ENCODE results near the gene AFG1L. TPM values are rescaled to one million over a fixed set of nuclear protein-coding genes. Genes with fewer than 3 reads are reported as not detected.
A peak's percentile ranks its signal among the peaks of the same experiment; 100 is the strongest.
"Not testable (repeated sequence)": the region's sequence is repeated elsewhere in the genome, so short reads cannot be mapped to it uniquely, and the experiment has no call there.

AFG1L gene
- total RNA-seq, 1 donor from 2014 or later = 13.3 TPM

DNA sequence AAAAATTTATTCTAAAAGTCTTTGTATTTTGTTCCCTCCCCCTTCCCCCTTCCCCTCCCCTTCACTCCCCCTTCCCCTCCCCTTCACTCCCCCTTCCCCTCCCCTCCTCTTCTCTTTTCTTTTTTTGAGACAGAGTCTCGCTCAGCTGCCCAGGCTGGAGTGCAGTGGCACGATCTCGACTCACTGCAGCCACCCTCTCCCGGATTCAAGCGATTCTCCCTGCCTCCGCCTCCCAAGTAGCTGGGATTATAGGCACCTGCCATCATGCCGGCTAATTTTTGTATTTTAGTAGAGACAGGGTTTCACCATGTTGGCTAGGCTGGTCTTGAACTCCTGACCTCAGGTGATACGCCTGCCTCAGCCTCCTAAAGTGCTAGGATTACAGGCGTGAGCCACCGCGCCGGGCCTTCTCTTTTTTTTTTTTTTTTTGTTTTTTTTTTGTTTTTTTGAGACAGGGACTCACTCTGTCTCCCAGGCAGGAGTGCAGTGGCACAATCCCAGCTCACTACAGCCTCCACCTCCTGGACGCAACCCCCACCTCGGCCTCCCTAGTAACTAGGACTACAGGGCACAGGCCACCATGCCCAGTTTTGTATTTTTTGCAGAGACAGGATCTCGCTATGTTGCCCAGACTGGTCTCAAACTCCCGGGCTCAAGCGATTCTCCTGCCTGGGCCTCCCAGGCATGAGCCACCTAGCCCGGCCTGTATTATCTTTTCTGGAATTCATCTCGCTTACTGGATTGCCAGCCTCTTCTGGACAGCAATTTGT lies 1.1 kb upstream of the AFG1L start:
- no peak for DNase-seq
- Histone ChIP-seq H3K27ac (replicated peaks) (peak overlapping the region; percentile 98), H3K9me3 (replicated peaks) (no peaks in the 10 kb centered on the region), H3K36me3 (no peaks in the 10 kb centered on the region), H3K4me1 (peaks cover 22% of the 10 kb centered on the region), H3K4me3 (peak overlapping the region; percentile 83), H3K27me3 (ENCODE audit: low read depth) (no peaks in the 10 kb centered on the region)
- intact Hi-C loops (cut with micrococcal nuclease) = no loop called here
- TF ChIP-seq, protein P1, sequence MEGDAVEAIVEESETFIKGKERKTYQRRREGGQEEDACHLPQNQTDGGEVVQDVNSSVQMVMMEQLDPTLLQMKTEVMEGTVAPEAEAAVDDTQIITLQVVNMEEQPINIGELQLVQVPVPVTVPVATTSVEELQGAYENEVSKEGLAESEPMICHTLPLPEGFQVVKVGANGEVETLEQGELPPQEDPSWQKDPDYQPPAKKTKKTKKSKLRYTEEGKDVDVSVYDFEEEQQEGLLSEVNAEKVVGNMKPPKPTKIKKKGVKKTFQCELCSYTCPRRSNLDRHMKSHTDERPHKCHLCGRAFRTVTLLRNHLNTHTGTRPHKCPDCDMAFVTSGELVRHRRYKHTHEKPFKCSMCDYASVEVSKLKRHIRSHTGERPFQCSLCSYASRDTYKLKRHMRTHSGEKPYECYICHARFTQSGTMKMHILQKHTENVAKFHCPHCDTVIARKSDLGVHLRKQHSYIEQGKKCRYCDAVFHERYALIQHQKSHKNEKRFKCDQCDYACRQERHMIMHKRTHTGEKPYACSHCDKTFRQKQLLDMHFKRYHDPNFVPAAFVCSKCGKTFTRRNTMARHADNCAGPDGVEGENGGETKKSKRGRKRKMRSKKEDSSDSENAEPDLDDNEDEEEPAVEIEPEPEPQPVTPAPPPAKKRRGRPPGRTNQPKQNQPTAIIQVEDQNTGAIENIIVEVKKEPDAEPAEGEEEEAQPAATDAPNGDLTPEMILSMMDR (IDR thresholded peaks at IDR 0.05; ENCODE audit: borderline replicate concordance) = no peak

GRCh38 chr6:108294297-108294726 lies 542 bp upstream of the AFG1L start:
- TF ChIP-seq, protein P1 (IDR thresholded peaks at IDR 0.05; ENCODE audit: borderline replicate concordance) = no peak
- H3K27ac ChIP-seq (replicated peaks) = peak overlapping the region; percentile 98
- peak overlapping the region; percentile 83 for H3K4me3 ChIP-seq
- no peaks in the 10 kb centered on the region for H3K9me3 ChIP-seq (replicated peaks)
- intact Hi-C loops (cut with micrococcal nuclease) = no loop called here
- no peaks in the 10 kb centered on the region for H3K27me3 ChIP-seq (ENCODE audit: low read depth)
- no peak for DNase-seq
- H3K36me3 ChIP-seq = no peaks in the 10 kb centered on the region
- peaks cover 22% of the 10 kb centered on the region for H3K4me1 ChIP-seq

- DNase-seq = no peak
- Histone ChIP-seq H3K27me3 (ENCODE audit: low read depth) (no peaks in the 10 kb centered on the region), H3K27ac (replicated peaks) (peak overlapping the region; percentile 98), H3K9me3 (replicated peaks) (no peaks in the 10 kb centered on the region), H3K36me3 (no peaks in the 10 kb centered on the region), H3K4me1 (peaks cover 22% of the 10 kb centered on the region), H3K4me3 (peak overlapping the region; percentile 83)
- intact Hi-C loops (cut with micrococcal nuclease) = no loop called here
- TF ChIP-seq, protein P1 (IDR thresholded peaks at IDR 0.05; ENCODE audit: borderline replicate concordance) = no peak
Observed at GRCh38 chr6:108295676-108296075, 822 bp downstream of the AFG1L start.

- TF ChIP-seq, protein P1 (IDR thresholded peaks at IDR 0.05; ENCODE audit: borderline replicate concordance) = no peak
Observed at GRCh38 chr6:108302386-108302785, 7.5 kb downstream of the AFG1L start.

GRCh38 chr6:108304646-108305045 lies 9.8 kb downstream of the AFG1L start:
- no peak for DNase-seq
- Histone ChIP-seq H3K9me3 (replicated peaks) (no peaks in the 10 kb centered on the region), H3K4me1 (no peaks in the 10 kb centered on the region), H3K27me3 (ENCODE audit: low read depth) (no peaks in the 10 kb centered on the region), H3K36me3 (no peaks in the 10 kb centered on the region), H3K27ac (replicated peaks) (no peak overlapping the region), H3K4me3 (no peak overlapping the region)
- intact Hi-C loops (cut with micrococcal nuclease) = no loop called here
- TF ChIP-seq, protein P1 (IDR thresholded peaks at IDR 0.05; ENCODE audit: borderline replicate concordance) = no peak

More at GRCh38 chr6:108302386-108302785, 7.5 kb downstream of the AFG1L start:
- Histone ChIP-seq H3K36me3 (no peaks in the 10 kb centered on the region), H3K4me3 (no peak overlapping the region), H3K27ac (replicated peaks) (no peak overlapping the region), H3K27me3 (ENCODE audit: low read depth) (no peaks in the 10 kb centered on the region), H3K9me3 (replicated peaks) (no peaks in the 10 kb centered on the region), H3K4me1 (no peaks in the 10 kb centered on the region)
- DNase-seq = no peak
- intact Hi-C loops (cut with micrococcal nuclease) = no loop called here

DNA sequence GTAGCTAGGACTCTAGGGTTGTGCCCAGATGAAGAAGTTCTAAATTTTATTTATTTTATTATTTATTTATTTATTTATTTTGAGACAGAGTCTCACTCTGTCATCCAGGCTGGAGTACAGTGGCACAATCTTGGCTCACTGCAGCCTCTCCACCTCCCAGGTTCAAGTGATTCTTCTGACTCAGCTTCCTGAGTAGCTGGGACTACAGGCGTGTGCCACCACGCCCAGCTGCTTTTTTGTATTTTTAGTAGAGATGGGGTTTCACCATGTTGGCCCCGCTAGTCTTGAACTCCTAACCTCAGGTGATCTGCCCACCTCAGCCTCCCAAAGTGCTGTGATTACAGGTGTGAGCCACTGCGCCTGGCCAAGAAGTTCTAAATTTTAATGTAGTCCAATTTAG lies 13.8 kb downstream of the AFG1L start:
- H3K27ac ChIP-seq (replicated peaks); H3K4me3 ChIP-seq; H3K36me3 ChIP-seq; DNase-seq; H3K4me1 ChIP-seq; H3K9me3 ChIP-seq (replicated peaks); H3K27me3 ChIP-seq (ENCODE audit: low read depth); intact Hi-C loops (cut with micrococcal nuclease): not testable (repeated sequence)
